HG02588 (cell line): ENCODE measurements around the gene KRTAP12-2.

Experiments
- ATAC-seq: cut with Tn5 transposase; IDR thresholded peaks from one replicate; pipeline ENCODE4 v1.9.1; 2021; ENCODE audit warnings: mild to moderate bottlenecking, moderate library complexity; ENCODE audit not compliant: unreplicated experiment

The KRTAP12-2 gene, protein sequence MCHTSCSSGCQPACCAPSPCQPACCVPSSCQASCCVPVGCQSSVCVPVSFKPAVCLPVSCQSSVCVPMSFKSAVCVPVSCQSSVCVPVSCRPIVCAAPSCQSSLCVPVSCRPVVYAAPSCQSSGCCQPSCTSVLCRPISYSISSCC

DNA sequence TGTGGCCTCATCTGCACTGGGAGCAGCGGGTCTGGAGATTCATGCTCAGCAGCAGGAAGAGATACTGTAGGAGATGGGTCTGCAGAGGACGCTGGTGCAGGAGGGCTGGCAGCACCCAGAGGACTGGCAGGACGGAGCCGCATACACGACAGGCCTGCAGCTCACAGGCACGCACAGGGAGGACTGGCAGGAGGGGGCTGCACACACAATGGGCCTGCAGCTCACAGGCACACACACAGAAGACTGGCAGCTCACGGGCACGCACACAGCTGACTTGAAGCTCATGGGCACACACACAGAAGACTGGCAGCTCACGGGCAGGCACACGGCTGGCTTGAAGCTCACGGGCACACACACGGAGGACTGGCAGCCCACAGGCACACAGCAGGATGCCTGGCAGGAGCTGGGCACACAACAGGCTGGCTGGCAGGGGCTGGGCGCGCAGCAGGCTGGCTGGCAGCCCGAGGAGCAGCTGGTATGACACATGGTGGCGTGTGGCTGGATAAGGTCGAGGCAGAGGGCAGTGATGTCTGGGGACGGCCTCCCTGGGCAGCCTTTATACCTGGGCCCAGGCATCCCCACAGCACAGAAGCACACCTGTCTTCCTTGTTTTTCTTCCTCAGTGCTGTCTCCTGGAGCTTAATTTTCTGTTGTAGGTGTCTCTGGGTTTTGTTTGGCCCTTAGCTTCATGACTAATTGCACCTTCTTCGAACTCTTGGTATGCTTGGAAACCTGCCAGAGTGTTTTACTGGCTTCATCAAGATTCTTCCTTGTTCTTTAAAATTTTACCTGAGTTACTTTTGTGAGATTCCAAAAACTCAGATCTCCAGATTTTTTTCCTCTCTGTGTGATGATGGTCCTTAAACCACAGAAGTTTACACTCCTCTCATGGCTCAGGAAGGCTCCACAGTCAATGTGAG is at the start of gene KRTAP12-2:
Gene KRTAP12-2, minus strand, starts transcription at position 527 of the 920 bp plus-strand sequence. Its CDS starts 41 bp downstream, at position 486.
- no peak for ATAC-seq

DNA sequence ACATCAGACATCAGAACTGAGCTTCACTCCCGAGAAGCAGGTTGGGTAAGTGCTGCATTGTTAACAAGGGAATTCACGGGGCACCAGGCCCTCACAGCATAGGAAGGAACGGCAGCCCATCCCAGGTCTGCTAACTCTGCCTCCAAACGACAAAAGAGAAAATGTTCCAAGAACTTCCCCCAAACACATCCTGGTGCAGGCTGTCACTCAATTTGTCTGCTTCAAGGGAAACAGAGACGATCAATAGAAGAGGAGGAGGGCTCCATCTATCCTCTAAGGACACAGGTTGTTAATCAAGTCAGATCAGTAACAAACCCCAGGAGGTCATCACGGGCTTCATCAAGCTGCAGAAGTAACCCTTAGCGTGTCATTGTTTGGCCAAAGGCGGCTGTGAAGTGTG is 48.2 kb upstream of the KRTAP12-2 start:
- ATAC-seq, result no peak

DNA sequence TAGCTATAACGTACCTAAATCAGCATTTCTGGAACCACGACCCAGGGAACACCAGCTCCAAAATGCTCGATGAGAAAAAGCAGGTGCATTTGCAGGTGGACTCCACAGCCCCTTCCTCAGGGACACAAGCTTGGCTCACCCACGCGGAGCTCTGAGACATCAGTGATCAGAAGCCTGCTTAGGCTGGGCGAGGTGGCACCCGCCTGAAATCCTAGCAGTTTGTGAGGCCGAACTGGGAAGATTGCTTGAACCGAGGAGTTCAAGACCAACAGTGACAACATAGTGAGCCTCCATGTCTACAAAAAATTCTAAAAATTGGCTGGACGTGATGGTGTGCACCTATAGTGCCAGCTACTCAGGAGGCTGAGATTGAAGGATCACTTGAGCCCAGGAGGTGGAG is 47.1 kb upstream of the KRTAP12-2 start:
- no peak for ATAC-seq

DNA sequence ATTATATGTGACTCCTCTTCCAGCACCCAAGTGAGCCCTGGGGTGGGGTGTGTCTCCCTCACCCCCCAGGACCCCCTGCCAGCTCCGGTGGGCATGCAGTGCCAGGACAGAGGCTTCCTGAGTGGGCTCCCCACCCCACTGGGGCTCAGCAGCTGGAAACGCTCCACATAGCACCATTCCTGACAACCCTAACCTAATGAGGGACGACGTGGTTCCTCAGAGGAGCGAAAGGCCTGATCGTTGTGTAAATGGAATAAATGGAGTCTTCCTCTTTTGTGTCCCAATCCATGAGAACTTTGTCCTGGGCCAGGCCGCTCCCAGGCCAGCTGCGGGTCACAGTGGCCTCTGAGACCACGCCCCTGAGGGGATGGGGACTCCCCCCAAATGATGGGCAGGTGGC is 46.4 kb upstream of the KRTAP12-2 start:
- no peak for ATAC-seq

DNA sequence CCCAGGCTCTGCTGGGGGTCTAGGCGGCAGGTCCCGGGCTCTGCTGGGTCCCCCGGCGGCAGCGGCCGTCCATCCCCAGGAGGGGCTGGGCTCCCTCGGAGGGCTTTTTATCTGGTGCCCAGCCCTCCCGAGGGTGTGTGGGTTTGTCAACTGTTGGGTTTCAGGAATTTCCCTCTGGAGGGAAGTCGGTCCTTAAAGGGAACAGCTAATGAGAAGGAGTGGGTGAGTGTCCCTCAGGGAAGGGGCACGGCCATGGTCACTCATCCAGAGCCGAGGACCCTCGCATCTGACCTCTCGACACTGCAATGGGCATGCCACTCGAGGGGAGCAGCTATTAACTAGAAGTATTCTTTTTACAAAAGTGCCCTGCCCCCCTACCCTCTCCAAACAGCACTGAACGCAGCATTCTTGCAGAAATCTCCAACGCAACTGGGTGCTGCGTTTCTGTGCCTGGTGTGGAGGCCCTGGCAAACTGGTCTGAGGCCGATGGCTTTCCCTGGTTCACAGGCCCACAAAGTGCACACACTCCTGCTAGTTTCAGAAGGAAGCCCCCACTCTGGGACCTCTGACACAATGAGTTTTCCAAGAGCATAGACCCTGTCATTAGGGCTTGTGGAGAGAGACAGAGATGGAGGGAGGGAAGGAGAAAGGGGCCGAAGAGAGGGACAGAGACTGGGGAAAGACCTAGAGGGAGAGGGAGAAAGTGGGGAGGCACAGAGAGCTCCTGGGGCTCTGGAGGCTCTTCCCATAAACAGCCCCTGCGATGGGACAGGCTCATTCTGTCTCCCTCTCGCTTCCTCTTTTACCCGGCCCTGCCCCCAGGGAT is 45.7 kb upstream of the KRTAP12-2 start:
- ATAC-seq, result no peak

DNA sequence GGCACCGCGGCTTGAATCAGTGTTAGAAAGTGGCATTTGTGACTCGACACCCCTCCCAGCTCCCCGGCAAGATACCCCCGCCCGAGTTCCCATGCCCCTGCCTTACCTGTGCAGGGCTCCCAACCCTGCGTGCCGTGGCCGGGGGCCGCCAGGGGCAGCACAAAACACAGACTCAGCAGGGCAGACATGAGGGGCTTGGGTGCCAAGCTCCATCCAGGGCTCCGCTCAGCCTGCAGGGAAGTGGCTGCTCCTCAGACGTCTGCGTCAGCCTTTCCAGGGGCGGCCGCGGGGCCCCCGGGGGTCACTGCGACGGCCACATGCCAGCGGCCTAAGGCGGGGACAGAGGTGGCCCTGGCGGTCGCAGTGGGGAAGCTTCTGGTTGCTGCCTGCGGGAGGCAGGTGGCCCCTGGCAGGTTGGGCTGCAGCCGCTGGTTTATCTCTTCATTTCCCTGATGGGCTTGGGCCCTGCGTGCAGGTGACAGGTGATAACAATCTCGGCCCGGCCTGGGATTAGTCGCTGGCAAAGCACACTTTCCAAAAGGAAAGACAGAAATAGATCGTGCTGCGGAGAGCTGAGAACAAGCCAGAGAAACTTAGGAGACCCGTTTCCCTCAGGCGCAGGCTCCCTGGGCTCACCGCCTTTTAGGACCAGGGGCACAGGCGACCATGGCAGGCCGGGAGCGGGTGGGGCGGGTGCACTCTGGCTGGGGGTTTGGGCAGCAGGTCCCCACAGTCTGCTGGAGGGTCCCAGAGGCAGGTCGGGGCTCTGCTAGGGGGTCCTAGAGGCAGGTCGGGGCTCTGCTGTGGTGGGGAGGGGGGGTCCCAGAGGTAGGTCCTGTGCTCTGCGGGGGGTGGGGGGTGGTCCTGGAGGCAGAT is 44.8 kb upstream of the KRTAP12-2 start, which contains the start of gene TSPEAR:
Gene TSPEAR, minus strand, starts transcription at position 246 of the 876 bp plus-strand sequence. Its CDS starts 58 bp downstream, at position 188.
- no peak for ATAC-seq

DNA sequence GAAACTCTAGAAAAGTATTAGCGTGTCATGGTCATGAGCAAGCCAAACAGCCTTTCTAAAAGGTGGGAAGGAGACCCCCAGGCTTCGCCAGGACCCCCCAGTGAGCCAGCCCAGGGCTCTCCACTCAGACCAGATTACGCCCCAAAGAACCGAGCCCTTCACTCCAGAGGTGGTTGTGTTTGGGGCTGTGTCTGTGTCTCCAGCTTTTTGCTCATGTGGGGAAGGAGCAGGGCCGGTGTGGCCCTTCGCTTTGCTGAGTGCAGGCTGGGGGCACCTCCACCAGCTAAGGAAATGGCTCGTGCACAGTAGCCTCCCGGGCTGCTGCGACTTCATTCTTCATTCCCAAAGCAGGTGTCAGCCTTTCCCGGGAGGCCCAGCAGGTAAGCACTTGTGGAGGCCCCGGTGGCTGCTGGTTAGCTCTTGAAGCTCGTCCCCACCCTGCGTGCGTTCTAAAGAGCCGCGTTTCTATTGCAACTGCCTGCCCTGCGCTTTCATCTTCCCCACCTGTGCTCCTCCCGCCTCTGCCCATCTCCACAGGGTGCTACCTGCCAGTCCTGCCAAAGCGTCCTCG is 44.1 kb upstream of the KRTAP12-2 start:
- ATAC-seq, result no peak

DNA sequence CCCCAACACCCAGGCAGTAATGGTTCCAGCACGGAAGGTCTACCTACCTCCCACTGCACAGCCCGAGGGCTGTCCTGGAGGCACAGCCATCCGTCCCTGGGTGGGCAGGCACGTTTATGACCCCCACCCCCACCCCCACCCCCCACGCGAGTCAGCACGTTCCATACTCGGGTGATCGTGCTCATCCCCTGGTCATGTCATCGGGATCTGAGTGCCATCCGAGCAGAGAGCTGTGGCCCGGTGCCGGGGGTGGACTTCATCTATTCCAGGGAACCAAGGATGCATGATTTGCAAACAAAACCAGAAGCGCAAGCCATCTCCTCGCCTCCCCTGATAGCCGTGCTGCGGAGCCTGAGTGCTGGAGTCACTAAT is 43.6 kb upstream of the KRTAP12-2 start:
- no peak for ATAC-seq

DNA sequence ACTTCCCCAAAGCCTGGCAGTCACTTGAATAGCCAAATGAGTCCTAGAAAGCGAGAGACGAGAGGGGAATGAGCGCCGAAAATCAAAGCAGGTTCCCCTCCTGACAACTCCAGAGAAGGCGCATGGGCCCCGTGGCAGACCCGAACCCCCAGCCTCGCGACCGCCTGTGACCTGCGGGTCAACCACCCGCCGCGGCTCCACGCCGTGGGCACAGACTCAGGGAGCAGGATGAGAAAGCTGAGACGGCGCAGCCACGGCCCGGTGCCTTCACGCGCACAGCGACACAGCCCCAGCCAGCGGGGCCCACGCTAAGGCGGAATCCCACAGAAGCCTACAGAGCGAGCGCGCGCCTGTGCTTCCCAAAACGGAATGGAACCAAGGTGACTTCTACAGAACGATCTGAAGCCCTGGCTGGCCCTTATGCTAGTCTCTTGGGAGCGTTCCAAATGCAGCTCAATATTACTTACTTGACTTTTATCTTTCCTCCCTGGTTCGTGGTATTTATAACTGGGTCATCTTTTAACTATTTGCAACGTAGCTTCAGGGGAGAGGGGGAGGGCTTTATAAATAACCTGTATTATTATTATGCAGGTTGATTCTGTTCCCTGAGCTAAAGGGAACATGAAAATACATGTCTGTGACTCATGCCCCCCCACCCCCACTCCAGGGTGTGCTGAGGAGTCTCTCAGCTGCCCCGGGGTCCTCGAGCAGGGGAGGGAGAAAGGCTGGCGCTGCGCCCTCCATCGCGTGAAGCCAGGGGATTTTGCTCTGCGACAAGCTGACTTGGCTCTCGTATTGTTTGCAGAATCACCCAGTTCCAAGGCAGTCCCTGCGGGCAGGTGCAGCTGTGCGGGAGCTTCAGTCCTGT is 42.9 kb upstream of the KRTAP12-2 start:
- no peak for ATAC-seq

DNA sequence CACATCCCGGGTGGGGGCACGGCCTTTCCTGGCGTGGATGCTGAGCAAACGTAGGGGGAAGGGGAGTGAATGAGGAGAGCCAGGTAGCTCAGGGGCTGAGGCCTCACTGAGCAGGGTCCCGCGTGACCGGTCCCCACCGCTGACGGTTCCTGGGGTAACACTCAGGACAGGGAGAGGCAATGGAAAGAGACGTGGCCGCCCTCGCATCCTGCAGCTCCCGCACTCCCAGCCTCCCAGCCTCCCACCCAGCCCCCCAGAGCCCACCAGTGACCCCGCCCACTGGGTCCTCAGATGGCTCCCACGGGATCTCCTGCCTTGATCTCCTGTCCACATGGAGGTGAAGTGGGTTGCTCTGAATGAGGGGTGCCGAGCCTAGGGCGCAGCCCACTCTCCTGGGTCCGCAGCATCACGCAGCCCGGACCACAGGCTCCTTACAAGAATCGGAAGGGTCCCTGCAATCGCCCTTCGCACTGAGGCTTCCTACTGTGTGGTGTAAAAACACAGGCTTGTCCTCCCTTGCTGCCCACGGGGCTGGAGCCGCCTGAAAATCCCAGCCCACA is 42.2 kb upstream of the KRTAP12-2 start:
- no peak for ATAC-seq

DNA sequence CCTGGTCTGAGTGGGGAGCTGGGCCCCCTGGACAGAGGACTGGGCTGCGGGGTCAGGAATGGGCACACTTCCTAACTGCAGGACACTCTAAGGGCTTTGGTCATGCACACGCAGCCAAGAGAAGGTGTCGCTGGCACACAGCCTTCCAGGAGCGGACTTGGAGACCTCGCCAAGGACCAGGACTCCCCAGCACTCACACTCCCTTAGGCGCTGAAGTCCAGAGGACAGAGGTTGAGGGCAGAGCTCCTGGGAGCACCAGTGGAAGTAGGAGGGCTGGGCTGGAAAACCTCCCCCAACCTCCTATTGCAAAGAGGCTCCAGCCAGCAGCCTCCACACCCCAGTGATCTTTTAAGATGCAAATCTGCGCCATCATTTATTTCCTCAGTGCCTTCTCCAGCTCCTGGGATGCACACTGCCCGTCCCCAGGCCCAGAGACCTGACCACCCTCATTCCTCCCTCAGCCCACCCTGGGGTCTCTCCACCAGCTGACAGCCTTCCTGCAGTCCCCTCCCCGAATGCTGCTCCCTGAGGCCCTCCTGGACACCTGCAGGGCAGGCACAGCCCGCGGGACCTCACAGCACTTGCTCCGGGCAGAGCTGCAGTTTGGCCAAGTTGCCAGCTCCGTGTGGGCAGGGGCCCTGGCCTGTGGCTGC is 41.6 kb upstream of the KRTAP12-2 start:
- no peak for ATAC-seq

DNA sequence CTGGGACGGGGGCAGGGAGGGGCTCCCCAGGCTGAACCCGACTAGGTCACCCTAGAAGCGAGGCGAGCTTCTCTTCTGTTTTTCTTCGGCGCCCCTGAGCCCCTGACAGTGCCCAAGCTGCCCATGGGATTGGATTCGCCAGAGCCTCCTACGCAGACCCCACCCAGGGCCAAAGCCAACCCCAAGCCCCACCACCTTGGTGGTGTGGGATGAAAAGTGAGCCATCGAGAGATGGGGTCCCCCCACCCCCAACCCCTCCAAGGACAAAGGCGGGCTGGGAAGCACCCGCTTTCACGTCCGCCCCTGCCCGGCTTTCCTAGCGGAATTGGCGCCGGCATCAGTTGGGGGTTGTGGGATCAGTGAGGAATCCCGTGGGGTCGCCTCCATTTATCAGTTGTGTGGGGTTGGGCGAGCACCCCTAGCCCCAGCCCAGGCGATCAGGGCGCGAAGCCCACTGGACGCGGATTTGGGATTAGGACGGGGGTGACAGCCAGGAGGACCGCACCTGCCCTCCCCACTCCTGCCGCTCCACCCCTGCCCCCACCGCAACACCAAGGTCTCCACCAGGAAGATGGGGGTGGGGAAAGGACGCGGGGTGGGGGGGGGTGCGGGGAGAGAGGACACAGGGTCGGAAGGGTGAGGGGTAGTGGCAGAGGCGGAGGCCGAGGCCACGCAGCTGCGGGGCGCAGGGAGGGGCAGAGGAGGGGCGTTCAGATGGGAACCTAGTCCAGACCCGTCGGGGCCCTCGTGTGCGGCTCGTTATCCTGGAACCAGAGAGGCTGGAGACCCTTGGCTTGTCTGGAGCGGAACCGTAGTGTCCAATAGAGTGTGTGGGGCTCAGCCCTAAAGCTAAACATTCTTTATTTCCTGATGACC is 40.2 kb upstream of the KRTAP12-2 start:
- no peak for ATAC-seq

DNA sequence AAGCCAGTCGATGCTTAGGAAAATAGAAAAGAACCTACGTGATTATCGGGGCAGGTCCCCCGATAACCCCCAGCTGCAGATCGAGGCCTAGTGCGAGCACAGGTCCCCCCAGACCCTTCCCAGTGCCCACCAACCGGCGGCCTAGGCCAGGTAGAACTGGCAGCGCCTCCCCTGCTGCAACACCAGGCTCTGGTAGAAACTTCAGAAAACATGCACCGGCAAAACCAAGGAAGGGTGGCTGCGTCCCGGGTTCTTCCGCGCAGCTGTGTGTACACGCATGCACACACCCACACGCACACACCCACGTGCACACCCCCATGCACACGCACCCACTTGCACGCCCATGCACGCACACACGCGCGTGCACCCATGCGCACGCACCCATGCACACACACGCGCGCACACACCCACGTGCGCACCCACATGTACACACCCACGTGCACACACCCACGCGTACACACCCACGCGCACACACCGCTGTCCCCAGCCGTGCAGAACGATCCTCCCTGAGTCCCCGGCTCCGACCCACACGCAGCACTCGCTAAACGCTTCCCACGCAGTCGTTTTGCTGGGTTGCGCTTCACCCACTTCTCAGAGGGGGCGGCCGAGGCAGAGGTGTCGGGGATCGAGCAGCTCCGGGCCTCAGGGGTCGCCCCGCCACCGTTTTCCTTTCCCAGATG is 39.4 kb upstream of the KRTAP12-2 start:
- no peak for ATAC-seq

DNA sequence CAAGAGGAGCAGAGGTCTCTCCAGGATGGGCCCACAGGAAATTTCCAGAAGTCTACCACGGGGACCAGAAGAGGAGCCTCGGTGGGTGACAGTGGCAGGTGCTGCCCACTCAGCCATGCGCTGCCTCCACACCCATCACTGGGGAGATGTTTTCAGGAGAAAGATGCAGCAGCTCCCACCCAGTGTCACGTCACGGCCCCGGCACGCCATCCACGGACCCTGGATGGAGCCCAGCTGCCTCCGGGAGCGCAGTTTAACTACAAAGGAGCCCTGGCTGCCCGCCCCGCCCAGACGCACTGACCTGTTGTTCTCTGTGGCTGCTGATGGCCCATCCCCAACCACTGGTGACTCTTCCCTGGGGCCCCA is 37.9 kb upstream of the KRTAP12-2 start:
- ATAC-seq, result no peak

DNA sequence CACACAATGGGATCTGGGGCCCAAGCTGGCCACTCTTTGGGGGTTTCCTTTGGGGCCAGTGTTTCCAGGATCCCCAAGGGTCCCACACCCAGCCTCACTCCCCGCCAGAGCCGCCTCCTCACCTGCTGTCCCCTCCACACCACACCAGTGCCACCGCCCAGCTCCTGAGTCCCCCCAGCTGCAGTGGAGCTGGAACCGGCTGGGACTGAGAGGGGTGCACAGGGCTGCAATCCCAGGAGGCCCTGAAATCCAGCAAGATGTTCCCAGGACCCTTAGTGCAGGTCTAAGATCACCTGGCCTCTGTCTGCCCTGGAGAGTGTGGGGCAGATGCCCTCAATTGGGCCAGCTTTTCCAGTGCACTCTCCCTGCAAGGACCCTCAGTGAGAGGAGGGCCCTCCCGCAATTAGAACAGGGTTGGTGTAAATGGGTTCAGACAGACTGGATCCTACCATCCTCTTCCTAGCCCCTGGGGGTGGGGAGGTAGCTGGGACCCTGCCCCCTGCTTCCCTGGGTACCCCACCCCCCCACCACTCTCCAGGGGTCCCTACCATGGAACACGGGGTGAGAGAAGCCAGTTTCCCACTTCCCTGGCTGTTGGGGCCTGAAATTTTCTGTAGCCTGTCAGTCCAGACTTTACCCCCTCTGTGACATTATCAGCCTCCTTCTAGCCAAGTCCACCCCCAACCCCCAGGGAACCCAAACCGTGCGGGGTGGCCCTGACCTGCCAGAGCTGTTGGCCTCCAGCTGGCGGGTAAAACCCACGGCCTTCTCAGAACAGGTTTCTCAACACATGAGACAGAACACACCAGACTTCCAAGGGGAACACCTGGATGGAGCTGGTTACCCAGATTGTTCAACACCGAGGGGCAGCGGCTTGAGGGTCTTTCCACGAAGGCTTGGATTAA is 37.3 kb upstream of the KRTAP12-2 start:
- no peak for ATAC-seq
